ENCODE data around the gene WNT5B.

DNA sequence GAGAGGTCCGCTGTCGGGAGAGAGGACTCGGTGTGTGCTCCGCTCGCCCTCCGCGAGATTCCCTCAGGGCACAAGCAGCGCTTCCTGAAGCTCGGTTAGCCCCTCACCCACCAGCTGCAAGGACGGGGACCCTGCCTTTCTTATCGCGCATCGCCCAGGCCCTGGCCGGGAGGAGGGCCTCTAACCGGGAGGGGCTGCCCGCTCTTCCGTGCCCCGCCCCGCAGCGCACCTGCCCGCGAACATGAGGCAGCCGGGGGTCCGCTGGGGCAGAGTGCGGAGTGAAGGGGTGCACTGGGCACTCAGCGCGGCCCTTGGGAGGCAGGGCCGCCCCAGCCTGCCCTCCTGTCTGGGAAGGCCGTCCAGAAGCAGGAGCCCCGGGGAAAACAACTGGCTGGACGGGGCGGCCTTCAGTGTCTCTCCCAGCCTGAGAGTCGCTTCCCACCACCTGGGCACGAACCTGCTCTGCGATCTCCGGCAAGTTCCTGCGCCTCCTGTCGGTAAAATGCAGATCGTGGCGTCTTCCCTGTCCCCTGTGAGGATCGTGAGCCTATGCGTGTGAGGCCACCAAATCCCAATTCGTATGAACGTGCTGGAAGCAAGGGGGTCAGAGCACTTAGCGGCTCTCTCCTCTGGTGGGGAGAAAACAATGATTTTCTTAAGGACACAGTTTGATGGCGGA, 33.9 kb downstream of the WNT5B start:
- TF ChIP-seq, protein P1, sequence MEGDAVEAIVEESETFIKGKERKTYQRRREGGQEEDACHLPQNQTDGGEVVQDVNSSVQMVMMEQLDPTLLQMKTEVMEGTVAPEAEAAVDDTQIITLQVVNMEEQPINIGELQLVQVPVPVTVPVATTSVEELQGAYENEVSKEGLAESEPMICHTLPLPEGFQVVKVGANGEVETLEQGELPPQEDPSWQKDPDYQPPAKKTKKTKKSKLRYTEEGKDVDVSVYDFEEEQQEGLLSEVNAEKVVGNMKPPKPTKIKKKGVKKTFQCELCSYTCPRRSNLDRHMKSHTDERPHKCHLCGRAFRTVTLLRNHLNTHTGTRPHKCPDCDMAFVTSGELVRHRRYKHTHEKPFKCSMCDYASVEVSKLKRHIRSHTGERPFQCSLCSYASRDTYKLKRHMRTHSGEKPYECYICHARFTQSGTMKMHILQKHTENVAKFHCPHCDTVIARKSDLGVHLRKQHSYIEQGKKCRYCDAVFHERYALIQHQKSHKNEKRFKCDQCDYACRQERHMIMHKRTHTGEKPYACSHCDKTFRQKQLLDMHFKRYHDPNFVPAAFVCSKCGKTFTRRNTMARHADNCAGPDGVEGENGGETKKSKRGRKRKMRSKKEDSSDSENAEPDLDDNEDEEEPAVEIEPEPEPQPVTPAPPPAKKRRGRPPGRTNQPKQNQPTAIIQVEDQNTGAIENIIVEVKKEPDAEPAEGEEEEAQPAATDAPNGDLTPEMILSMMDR (IDR thresholded peaks at IDR 0.05) = peak in 5 of 6 experiments; percentile 31 to 67 (median 45)
- no peak for TF ChIP-seq POLR2A (IDR thresholded peaks at IDR 0.05)

Data from esophagus squamous epithelium (tissue), 4 donors.